GM18858 (cell line): ENCODE measurements around the gene MID1IP1.

Experiments used
- ATAC-seq: cut with Tn5 transposase; IDR thresholded peaks from one replicate; pipeline ENCODE4 v1.9.1; 2021; ENCODE audit not compliant: unreplicated experiment

The MID1IP1 gene

DNA sequence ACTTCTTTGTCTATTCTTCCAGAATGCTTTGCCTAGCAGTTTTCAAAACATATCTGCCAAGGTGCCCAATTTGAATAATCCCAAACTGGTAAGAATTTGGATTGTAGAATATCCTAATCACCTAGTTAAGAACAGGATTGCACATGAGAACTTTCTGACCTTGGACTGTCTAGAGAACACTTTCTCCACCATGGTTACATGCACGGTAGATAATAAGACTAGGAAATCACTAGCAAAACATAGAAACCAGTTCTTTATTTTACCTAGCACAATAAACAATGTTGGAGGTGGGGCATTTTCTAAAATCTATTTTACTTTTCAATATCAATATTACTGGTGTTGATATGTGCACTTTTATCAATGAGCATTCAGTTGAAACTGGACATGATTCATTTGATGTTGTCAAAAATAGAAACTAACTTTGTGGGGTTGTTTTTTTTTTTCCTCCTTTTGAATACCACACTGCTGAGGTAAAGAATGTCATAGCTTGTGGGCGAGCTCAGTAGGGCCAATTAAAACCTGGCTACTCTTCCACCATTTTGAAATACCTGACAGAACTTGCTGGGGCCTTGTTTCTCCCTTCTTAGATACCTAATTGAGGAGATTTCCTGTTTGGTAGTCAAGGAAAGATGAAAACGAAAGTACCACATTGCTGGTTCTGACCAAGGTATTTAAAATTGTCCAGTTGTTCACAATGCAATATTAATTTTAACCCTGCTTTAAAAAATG is 10.4 kb downstream of the MID1IP1 start:
- ATAC-seq, result no peak

DNA sequence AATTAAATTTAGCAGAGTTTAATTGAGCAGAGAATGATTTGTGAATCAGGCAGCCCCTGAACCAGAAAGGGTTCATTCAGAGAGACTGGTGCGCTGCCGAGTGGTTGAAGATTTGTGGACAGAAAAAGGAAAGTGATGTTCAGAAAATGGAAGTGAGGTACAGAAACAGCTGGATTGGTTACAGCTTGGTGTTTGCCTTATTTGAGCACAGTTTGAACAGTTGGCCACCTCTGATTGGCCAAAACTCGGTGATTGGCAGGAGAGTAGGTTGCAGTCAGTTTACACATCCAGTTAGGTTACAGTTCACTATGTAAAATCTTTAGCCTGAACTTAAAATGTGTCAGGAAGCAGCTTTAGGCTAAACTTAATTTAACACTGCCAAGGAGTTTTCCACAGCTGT is 14.9 kb downstream of the MID1IP1 start:
- no peak for ATAC-seq

DNA sequence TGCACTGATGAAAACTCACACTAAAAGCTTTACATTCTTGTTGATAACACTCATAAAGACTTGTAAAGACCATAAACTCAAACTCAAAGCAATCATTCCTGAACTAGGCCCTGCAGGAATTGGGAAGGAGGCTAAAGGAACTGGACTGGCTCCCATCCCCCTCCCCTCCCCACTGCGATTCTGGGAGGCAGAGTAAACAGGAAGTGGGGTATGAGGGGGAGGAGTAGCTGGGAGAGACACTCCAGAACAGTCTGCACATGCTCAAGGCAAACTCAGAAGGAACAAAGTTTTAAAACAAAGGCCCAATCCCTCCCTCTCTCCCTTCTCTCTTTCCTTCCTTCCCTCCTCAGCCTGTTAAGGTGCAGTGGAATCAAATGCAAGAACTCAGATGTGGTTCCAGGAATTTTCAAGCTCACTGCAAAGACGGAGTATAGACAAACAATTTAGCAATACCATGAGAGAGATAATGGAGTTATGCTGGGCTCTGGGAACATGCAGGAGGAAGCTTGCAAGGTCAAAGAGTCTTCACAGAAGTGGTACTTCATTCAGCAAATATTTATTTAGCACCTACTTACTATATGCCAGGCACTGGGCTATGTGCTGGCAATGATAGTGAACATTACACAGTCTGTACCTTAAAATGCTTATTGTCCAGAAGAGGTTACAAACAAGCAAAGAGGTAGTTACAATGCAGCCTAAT is 15.9 kb downstream of the MID1IP1 start:
- ATAC-seq, result no peak

DNA sequence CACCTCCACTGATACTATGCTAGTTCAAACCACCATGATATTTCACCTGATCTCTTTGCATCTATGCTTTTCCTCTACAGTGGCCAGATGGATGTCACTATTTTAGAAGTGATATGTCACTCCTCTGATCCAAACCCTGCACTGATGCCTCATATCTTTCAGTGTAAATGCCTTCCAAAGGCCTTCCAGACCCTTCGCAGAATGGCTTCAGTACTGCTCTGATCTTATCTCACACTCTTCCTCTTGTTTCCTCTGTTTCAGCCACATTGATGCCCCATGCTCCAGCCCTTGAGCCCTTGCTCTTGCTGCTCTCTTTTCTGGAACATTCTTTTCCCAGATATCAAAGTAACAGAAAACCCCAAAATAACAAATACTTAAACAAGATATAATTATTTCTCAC is 17.9 kb downstream of the MID1IP1 start:
- ATAC-seq, result no peak

DNA sequence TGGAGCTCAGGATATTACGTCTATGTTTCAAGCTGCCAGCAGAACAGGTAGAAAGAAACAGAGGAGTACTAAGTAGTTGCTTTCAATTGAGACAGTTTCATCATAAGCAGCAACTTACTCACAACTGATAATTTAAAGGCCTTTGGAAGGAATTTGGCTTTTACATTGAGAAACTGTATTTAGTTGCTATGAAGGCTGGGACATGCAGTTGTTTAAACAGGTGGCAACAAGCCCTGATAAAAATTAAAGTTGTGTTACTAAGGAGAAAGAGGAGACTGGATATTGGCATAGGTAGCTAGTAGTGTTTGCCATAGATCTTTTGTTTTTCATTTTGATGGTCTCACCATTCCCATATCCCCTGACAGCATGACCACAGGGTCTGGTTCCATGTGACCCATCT is 18.4 kb downstream of the MID1IP1 start:
- ATAC-seq, result no peak

DNA sequence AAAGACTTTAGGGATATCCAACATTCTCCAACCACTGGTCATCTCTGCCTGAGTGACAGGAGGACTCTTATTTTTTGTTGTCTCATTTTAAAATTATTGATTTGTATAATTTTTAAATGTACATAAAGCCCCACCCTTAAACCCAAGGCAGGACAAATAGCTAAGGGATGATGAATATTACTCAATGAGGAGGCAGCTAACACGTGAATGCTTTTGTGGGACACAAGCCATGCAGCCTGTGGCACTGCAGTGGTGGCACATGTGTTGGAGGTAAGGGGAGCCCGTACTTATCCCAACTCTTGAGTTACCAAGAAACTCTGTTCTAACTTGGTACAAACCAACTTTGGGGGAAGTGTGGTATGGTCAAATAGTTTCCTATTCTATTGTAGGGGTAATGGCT is 19.5 kb downstream of the MID1IP1 start:
- ATAC-seq, result no peak

DNA sequence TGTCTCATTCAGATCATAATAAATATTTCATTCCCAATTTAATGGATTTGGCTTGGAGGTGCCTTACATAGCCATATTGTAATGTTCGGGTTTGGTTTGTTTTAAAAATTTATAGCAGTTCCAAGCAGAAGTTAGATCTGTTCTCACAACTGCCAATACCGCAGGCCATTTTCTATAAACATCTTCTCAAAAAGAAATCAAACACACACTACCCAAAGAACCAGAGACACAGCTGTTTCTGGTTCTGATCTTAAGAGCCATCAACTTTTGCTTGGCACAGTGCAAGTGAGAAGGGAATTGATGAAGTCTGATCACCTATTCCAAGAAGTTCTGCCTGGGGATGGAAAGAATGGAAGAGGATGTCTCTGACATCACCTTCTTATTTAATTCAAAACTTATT is 22.9 kb downstream of the MID1IP1 start:
- no peak for ATAC-seq

DNA sequence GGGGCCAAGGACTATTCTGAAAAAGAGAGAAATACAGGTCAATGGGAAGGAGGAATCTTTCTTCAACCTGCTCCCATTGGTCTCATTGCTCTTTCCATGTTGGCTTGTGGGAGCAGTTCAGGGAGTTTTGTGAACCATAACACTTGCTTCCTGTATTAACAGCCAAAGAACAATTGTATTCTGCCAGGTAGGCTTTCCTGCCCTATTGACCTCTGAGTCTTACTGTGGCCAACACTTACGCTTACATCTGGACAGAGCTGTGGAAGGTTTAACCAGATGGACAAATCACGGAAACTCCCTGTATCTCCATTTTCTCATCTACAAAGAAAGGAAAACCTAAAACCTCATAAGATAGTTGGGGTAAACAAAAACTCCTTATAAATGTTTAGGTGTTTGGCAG is 30.7 kb downstream of the MID1IP1 start:
- no peak for ATAC-seq

DNA sequence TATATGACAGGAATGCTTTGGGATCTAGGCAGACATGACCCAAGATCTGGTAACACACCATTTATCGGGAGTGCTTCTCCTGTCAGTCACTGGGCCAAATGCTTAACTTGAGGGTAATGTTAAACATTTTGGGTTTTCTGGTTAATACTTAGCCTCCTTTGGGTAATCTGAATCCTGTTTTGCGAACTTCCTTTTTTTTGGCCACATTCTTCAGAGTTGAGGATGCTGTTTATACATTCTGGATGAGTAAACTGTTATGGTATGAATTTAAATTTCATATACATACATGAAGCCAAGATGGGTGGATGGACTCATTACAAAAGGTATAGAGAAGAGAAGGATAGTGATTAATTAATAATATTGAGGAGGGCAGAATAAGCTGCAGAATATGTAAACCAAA is 36.1 kb downstream of the MID1IP1 start:
- no peak for ATAC-seq

DNA sequence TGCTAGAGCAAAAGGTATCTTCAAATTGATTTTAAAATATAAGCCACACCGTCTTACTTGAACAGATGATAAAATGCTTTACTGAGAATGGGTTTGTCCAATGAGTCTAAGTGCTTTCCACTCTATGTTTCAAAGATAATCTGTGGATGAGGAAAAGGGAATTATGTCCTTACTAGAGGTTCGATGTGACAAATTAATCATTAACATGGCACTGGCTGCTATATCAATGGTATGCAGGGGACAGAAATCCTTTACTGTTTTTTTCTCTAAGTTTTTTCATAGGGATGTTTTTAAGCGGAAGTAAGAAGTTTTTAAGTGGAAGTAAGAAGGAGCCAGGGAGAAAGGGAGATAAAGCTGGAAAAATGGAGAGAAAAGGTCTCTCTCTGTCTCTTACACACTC is 38.0 kb downstream of the MID1IP1 start:
- ATAC-seq, result no peak

DNA sequence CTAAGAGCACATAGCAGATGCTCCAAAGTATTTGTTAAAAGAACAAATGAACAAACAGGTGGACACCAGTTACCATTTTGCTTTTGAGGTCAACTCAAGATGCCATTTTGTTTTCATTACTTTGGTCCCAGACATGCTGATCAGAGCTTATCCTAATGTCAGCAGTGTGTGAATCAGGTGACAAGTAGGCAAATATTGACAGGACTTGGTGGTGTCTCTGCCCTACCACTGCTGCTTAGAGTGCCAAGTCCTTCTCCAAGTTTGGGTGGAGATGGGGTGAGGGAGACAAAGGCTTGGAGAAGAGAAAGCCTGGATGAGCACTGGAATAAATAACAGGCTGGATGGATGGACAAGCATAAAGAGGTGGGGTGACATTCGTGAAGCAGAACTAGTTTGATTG is 38.7 kb downstream of the MID1IP1 start:
- no peak for ATAC-seq

DNA sequence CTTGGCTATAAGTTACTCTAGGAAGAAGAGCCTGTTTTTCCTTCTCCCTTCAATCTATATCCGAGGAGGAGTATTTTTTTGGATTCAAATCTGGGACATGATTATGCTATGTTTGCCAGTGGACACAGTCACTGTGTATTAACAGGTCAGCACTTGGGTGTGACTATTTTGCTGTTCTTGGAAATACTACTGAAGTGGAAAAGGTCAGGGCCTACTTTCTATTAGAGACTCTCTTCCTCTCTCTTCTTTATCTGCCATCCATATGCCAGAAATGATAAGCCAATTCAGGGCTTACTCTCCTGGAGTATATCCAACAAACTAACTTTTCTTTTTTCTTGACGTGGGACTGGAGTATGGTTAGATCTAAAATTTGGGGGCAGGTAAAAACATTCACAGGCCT is 40.5 kb downstream of the MID1IP1 start:
- no peak for ATAC-seq

DNA sequence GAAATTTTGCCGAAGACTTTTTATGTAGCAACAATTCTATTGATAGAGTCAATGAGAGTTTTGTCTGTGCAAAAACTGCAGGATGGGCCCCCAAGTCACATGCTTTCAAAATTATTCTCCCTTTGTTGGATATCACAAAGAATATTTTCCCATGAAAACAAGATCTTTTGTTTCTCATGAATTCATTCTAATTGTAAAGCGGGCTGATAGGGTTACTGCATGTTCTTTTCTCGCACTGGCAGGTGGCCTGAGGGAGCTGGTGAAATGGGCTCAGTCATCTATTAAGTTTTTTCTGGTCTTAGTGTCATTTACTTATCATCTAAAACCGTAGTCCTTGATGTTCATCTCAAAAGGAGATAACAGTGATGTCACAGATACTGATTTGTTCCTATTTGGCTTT is 44.2 kb downstream of the MID1IP1 start:
- no peak for ATAC-seq

DNA sequence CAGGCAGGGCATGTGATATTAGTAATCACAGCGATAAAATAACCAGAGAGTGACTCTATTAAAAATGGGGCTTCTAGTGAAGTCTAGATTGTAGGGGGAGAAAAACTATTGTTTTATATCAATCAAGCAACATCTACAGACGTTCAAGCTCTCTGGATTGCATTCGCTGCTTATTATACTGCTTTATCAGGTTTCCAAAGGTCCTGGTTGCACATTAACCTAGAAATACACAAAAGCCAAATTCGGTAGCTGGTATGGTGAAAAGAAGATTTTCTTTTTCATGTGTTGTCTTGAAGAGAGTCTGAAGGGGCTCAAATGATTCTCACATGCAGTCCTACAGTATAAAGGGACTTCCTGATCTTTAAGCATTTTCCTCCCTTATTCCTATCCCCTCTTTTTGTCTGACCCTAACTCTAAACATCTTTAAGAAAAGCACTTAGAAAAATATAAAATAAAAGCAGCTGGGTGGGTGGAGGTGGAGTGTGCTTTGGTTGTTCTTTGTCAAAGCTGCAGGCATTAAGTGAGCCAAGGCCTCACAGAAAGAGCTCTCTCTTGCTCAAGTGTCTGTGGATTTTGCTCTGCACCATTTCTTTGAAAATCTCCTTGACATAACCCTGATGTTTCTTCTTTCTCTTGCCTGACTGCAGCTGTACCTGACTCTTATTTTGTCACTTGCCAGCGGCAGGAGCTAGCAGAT is 46.1 kb downstream of the MID1IP1 start:
- no peak for ATAC-seq

DNA sequence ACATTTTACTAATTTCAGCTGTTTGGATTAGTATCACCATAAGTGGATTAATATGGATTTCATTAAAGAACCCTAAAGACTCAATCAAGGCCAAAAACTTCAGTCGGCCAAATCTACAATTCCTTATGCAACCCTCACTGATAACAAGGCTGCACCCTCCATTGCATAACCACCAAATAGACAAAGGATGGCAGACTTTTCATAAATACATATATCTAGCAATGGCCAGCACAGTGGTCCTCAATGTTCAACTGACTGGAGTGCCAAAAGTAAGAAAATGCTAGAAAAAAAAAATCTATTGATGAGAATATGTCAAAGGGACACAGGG is 46.6 kb downstream of the MID1IP1 start:
- no peak for ATAC-seq

DNA sequence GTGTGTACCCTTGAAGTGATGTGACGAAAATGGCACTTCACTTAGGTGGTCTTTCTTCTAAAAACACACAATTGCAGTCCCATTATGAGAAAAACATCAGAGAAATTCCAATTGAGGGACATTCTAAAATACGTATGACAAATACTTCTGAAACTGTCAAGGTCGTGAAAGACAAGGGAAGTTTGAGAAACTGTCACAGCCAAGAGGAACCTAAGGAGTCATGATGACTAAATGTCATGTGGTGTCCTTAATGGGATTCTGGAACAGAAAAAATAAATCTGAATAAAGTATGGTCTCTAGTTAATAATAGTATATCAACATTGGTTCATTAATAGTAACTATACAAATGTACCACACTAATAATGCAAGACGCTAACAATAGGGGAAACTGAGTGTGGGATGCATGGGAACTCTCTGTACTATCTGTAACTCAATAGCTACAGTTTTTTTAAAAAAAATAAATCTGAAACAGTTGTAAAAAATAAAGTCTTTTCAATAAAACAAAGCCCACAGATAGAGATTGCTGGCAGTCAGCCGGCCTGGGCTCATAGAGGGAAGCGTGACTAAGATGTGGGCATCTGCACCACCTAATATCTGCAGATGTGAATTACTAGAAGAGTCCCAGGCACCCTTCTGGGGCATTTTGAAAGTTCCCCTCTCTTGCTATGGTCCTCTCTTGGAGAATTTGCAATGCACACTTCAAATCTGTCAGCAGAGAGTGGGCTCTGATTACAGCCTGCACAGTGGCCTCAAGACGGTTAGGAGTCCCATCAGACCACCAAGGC is 47.6 kb downstream of the MID1IP1 start:
- ATAC-seq, result no peak

DNA sequence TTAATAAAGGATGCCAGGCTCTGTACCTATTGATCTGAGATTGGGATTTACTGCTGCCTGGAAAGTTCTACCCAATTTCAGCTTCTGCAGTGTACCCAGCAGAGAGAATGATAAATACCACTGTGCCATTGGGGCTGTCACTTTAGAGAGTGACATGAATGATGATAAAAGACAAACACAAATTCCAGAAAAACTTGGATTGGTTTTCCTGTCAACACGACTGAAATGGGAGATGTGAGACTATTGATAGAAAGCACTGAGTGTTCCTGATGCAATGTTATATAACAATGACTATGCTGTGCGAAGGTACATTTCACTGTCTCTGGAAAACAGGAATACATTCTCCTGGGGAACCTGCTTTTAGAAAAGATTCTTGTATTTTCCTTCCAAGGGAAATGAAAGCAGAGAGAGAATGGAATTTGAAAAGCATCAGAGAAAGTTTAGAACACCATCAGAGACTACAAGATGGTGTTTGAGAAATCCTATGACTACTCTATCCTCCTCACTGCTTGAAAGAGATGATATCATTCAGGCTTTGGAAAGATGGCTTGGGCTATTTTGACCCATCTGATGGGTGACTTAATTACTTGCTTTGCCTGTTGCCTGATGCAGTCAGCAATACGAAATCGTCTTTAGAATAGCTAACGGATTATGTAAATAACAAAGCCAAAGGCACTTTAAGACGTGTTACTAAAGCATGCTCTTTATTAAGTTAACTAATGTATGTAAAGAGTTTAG is 49.7 kb downstream of the MID1IP1 start:
- ATAC-seq, result no peak

DNA sequence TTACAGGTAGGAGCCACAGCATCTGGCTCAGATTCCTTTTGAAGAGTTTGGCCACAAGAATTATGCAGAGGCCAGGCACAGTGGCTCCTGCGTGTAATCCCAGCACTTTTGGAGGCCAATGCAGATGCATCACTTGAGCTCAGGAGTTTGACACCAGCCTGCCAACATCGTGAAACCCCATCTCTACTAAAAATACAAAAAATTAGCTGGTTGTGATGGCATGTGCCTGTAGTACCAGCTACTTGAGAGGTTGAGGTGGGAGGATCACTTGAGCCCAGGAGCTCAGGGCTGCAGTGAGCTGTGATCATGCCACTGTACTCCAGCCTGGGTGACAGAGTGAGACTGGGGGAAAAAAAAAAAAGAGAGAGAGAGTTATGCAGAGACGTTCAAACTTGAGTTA is 53.0 kb downstream of the MID1IP1 start:
- no peak for ATAC-seq
